Measurements from ENCODE around the gene LTA4H. TPM values are rescaled to one million over a fixed set of nuclear protein-coding genes. Genes with fewer than 3 reads are reported as not detected.
A peak's percentile ranks its signal among the peaks of the same experiment; 100 is the strongest.

LTA4H gene
- total and polyA plus RNA-seq, 10 of the 15 experiments (the other 5 are each of a cell fraction or from before 2014, with no cell fraction given): 43.9 to 106 (median 47.3) TPM

DNA sequence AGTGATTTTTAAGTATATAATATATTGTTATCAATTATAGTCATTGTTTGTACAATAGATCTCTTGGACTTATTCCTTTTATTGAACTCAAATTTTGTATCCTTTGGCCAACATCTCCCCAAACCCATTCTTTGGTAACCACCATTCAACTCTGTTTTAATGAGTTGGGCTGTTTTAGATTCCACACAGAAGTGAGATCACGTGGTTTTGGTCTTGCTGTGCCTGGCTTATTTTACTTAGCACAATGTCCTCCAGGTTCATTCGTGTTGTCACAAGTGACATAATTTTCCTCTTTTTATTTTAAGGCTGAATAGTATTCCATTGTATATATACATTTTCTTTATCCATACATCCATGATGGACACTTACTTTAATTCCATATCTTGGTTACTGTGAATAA, 40.2 kb upstream of the LTA4H start (continued):
- no peak for TF ChIP-seq CEBPZ (IDR thresholded peaks at IDR 0.05; ENCODE audit: low read depth, low read length)
- TF ChIP-seq, protein P1, sequence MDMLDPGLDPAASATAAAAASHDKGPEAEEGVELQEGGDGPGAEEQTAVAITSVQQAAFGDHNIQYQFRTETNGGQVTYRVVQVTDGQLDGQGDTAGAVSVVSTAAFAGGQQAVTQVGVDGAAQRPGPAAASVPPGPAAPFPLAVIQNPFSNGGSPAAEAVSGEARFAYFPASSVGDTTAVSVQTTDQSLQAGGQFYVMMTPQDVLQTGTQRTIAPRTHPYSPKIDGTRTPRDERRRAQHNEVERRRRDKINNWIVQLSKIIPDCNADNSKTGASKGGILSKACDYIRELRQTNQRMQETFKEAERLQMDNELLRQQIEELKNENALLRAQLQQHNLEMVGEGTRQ (IDR thresholded peaks at IDR 0.05; ENCODE audit: borderline replicate concordance, low read depth, low read length): no peak

- Histone ChIP-seq H3K4me2 (ENCODE audit: control insufficient read depth, insufficient read depth) (no peak overlapping the region), H3K36me3 (ENCODE audit: control insufficient read depth in 2 of 2, insufficient read depth in 2 of 2, low read length in 1 of 2) (no peaks in the 10 kb centered on the region), H2AFZ (ENCODE audit: control insufficient read depth, low read depth, low read length) (no peak overlapping the region), H3K9ac (ENCODE audit: control insufficient read depth, insufficient read depth, low read length) (no peak overlapping the region), H3K4me1 (ENCODE audit: control insufficient read depth, insufficient read depth, low read length) (peaks cover 6% of the 10 kb centered on the region), H3K9me3 (replicated peaks; ENCODE audit: control insufficient read depth, insufficient read depth, low read length) (no peaks in the 10 kb centered on the region), H3K4me3 (no peak overlapping the region), H4K20me1 (ENCODE audit: control insufficient read depth, insufficient read depth) (no peaks in the 10 kb centered on the region), H3K27ac (ENCODE audit: control insufficient read depth, insufficient read depth) (no peak overlapping the region), H3K27me3 (replicated peaks in 1 of 2; ENCODE audit: control insufficient read depth in 2 of 2, insufficient read depth in 2 of 2, low read length in 1 of 2) (peaks cover 0 to 2% of the 10 kb centered on the region in 2 experiments; a peak in 2 of 4 replicates), H3K79me2 (ENCODE audit: control insufficient read depth, insufficient read depth, low read length) (no peaks in the 10 kb centered on the region)
- CTCF ChIA-PET: interaction anchor here (0.6 to 10.7 kb wide), 4 partner anchors 29 to 443 kb away, joined by 3 to 167 read pairs (median 5); no protein-coding TSS in a partner anchor
- BruUV-seq (replicated peaks): no TSS peak
- no peak for FAIRE-seq
- RAD21 ChIA-PET (ENCODE audit: unreplicated experiment): interaction anchor here (1.0 to 1.2 kb wide), 2 partner anchors 47 to 141 kb away, joined by 3 to 6 read pairs; no protein-coding TSS in a partner anchor
- intact Hi-C loops (cut with micrococcal nuclease; ENCODE audit: unreplicated experiment): no loop called here
- DNase-seq (ENCODE audit: low read depth, low spot score): no peak
- 50% methylated on average over 7 of the region's 7 CpGs for WGBS (ENCODE audit: insufficient coverage, insufficient replicate concordance, low lambda C conversion rate, missing lambda C conversion rate)
- in situ Hi-C loops (cut with MboI): no loop called here
- SMC1A ChIA-PET (ENCODE audit: uncharacterized antibody, unreplicated experiment): interaction anchor here (0.9 to 1.6 kb wide), 6 partner anchors 9 to 443 kb away, joined by 3 to 5 read pairs (median 4); no protein-coding TSS in a partner anchor
- POLR2A ChIA-PET: no interaction called here
- 0 out of 2 replicates have a peak, but pooled peaks have one; percentile 32 for TF ChIP-seq PKNOX1 (IDR thresholded peaks at IDR 0.05)
- TF ChIP-seq BMI1 (IDR thresholded peaks at IDR 0.05; ENCODE audit: borderline replicate concordance): no peak
- peak; percentile 12; the same call in 1 of the 3 replicates for ATAC-seq
Measured at GRCh38 chr12:96073346-96074330, 38.3 kb upstream of the LTA4H start.

Measured in GM12878 (cell line).